Chondrocyte (in vitro differentiated cells): ENCODE data around the gene ADARB2. TPM values are rescaled to one million over a fixed set of nuclear protein-coding genes. Genes with fewer than 3 reads are reported as not detected.
"Not testable (repeated sequence)": the region's sequence is repeated elsewhere in the genome, so short reads cannot be mapped to it uniquely, and the experiment has no call there.

Source experiments
- DNase-seq: peaks from one replicate; pipeline ENCODE4 v3.0.0; 2021; ENCODE audit warnings: mixed read lengths, low spot score
- H3K27ac Mint-ChIP-seq: one replicate; pipeline ENCODE4 v1.8.0; 2021; ENCODE audit warnings: mild to moderate bottlenecking, moderate library complexity, mixed read lengths; ENCODE audit not compliant: unreplicated experiment
- H3K27me3 Mint-ChIP-seq: 2 replicates; pipeline ENCODE4 v1.8.0; 2021; ENCODE audit warnings: low read depth, mixed read lengths
- H3K36me3 Mint-ChIP-seq: 2 replicates; pipeline ENCODE4 v1.8.0; 2021; ENCODE audit warnings: low read depth, mixed read lengths
- H3K4me1 Mint-ChIP-seq: 2 replicates; pipeline ENCODE4 v1.8.0; 2021; ENCODE audit warnings: low read depth, mild to moderate bottlenecking, mixed read lengths
- H3K4me3 Mint-ChIP-seq: one replicate; pipeline ENCODE4 v1.8.0; 2021; ENCODE audit warnings: mild to moderate bottlenecking, moderate library complexity, mixed read lengths; ENCODE audit not compliant: unreplicated experiment
- H3K9me3 Mint-ChIP-seq: 2 replicates; pipeline ENCODE4 v1.8.0; 2021; ENCODE audit warnings: low read depth, mixed read lengths
- CTCF ChIP-seq: fragments of 200-600 bp; sonication (generic); IDR thresholded peaks from 2 replicates; pipeline ENCODE4 v1.5.0; 2021; ENCODE audit warnings: antibody characterized with exemption, mild to moderate bottlenecking, moderate library complexity
- total RNA-seq: library from RNA; stranded (reverse); gene quantifications from 3 replicates; pipeline ENCODE4 v1.2.1, GENCODE V29; 2021

Gene ADARB2
- total RNA-seq, 1 donor from 2014 or later, result 3.3 TPM

DNA sequence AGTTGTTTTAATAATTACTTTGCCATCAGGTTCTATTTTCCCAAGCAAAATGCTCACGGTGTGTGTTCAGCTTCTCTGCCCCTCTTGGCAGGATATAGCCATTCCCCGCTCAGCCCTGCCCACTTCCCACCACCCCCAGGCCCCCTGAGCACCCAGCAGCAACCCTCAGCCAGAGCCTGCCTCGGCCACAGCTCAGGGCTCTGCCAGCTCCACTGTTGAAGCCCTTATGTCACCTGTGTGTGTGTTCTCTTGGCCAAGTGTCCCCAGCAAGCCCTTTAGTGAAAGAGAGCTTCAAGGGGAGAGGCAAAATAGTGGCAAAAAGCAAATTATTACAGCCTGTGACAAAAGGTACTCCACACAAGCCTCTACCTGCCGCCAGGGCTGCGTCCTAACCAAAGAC is 275.3 kb downstream of the ADARB2 start:
- no peak overlapping the region for H3K27ac Mint-ChIP-seq
- TF ChIP-seq CTCF, result no peak
- no peaks in the 10 kb centered on the region for H3K9me3 Mint-ChIP-seq
- no peak for DNase-seq
- peaks cover 22% of the 10 kb centered on the region for H3K4me1 Mint-ChIP-seq
- no peak overlapping the region for H3K4me3 Mint-ChIP-seq
- H3K27me3 Mint-ChIP-seq, result peaks cover 16% of the 10 kb centered on the region
- H3K36me3 Mint-ChIP-seq, result peaks cover 3% of the 10 kb centered on the region

- no peak overlapping the region for H3K4me3 Mint-ChIP-seq
- no peak overlapping the region for H3K27ac Mint-ChIP-seq
- DNase-seq, result no peak
- H3K27me3 Mint-ChIP-seq, result peaks cover 24% of the 10 kb centered on the region
- H3K36me3 Mint-ChIP-seq, result peaks cover 6% of the 10 kb centered on the region
- H3K4me1 Mint-ChIP-seq, result peaks cover 18% of the 10 kb centered on the region
- no peaks in the 10 kb centered on the region for H3K9me3 Mint-ChIP-seq
- no peak for TF ChIP-seq CTCF
Observed at GRCh38 chr10:1461016-1461415, 276.3 kb downstream of the ADARB2 start.

GRCh38 chr10:1459664-1460063 is 277.7 kb downstream of the ADARB2 start:
- H3K27me3 Mint-ChIP-seq, result peaks cover 27% of the 10 kb centered on the region
- H3K4me1 Mint-ChIP-seq, H3K4me3 Mint-ChIP-seq, DNase-seq, H3K9me3 Mint-ChIP-seq, H3K27ac Mint-ChIP-seq, H3K36me3 Mint-ChIP-seq: not testable (repeated sequence)

GRCh38 chr10:1454951-1455350 is 282.4 kb downstream of the ADARB2 start:
- no peak overlapping the region for H3K4me3 Mint-ChIP-seq
- H3K27me3 Mint-ChIP-seq, result peaks cover 37% of the 10 kb centered on the region
- no peaks in the 10 kb centered on the region for H3K4me1 Mint-ChIP-seq
- H3K36me3 Mint-ChIP-seq, result peaks cover 6% of the 10 kb centered on the region
- no peaks in the 10 kb centered on the region for H3K9me3 Mint-ChIP-seq
- H3K27ac Mint-ChIP-seq, result no peak overlapping the region
- TF ChIP-seq CTCF, result no peak
- DNase-seq, result no peak

- Mint-ChIP-seq H3K27me3 (peaks cover 39% of the 10 kb centered on the region), H3K27ac (no peak overlapping the region), H3K9me3 (no peaks in the 10 kb centered on the region), H3K4me3 (no peak overlapping the region), H3K4me1 (no peaks in the 10 kb centered on the region), H3K36me3 (peaks cover 6% of the 10 kb centered on the region)
- TF ChIP-seq CTCF, result no peak
- no peak for DNase-seq
Observed at GRCh38 chr10:1454428-1454827, 282.9 kb downstream of the ADARB2 start.

GRCh38 chr10:1452777-1453176 is 284.5 kb downstream of the ADARB2 start:
- no peak for TF ChIP-seq CTCF
- no peak for DNase-seq
- no peak overlapping the region for H3K27ac Mint-ChIP-seq
- no peaks in the 10 kb centered on the region for H3K4me1 Mint-ChIP-seq
- no peaks in the 10 kb centered on the region for H3K9me3 Mint-ChIP-seq
- H3K4me3 Mint-ChIP-seq, result no peak overlapping the region
- peaks cover 3% of the 10 kb centered on the region for H3K36me3 Mint-ChIP-seq
- H3K27me3 Mint-ChIP-seq, result peaks cover 38% of the 10 kb centered on the region
